ENCODE data around the gene EMILIN1.

- TF ChIP-seq, protein P1, sequence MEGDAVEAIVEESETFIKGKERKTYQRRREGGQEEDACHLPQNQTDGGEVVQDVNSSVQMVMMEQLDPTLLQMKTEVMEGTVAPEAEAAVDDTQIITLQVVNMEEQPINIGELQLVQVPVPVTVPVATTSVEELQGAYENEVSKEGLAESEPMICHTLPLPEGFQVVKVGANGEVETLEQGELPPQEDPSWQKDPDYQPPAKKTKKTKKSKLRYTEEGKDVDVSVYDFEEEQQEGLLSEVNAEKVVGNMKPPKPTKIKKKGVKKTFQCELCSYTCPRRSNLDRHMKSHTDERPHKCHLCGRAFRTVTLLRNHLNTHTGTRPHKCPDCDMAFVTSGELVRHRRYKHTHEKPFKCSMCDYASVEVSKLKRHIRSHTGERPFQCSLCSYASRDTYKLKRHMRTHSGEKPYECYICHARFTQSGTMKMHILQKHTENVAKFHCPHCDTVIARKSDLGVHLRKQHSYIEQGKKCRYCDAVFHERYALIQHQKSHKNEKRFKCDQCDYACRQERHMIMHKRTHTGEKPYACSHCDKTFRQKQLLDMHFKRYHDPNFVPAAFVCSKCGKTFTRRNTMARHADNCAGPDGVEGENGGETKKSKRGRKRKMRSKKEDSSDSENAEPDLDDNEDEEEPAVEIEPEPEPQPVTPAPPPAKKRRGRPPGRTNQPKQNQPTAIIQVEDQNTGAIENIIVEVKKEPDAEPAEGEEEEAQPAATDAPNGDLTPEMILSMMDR (conservative IDR thresholded peaks at IDR 0.05 in 1 of 2, IDR thresholded peaks at IDR 0.05 in 1 of 2; ENCODE audit: extremely low read depth in 1 of 2, insufficient read depth in 1 of 2, low read depth in 1 of 2, low read length in 2 of 2) = no peak
- no peak for TF ChIP-seq EZH2 (IDR thresholded peaks at IDR 0.05; ENCODE audit: borderline replicate concordance, low read length)
Observed at GRCh38 chr2:27100036-27100435, 21.6 kb downstream of the EMILIN1 start.

Data from mammary epithelial cell (primary cell).